SW 1271 (cell line): Measurements from ENCODE around the gene SUOX.
"Not testable (repeated sequence)": the region's sequence is repeated elsewhere in the genome, so short reads cannot be mapped to it uniquely, and the experiment has no call there.

Experiments used
- DNase-seq, 2 experiments: peaks; one replicate each; lab custom pipeline; 2025; lab: John Stamatoyannopoulos, UW

SUOX gene

GRCh38 chr12:56020423-56021184, 23.5 kb downstream of the SUOX start, which contains the start of gene IKZF4:
IKZF4 (plus strand) TSS chr12:56021043; CDS start chr12:56021494, 451 bp downstream.
- DNase-seq: no peak

- no peak for DNase-seq
Observed at GRCh38 chr12:56021889-56022497, 24.9 kb downstream of the SUOX start.

GRCh38 chr12:56028511-56029165, 31.6 kb downstream of the SUOX start:
- DNase-seq: no peak

- DNase-seq: no peak
Observed at GRCh38 chr12:56029166-56029519, 32.1 kb downstream of the SUOX start.

- peak; percentile 11 to 48 for DNase-seq
Observed at GRCh38 chr12:56029666-56030293, 32.7 kb downstream of the SUOX start.

GRCh38 chr12:56031987-56032386, 34.9 kb downstream of the SUOX start:
- DNase-seq: no peak

GRCh38 chr12:56034586-56035332, 37.7 kb downstream of the SUOX start:
- no peak for DNase-seq

- DNase-seq: no peak
Observed at GRCh38 chr12:56037161-56037560, 40.1 kb downstream of the SUOX start.

GRCh38 chr12:56038022-56038655, 41.1 kb downstream of the SUOX start:
- DNase-seq: no peak

GRCh38 chr12:56040151-56040550, 43.1 kb downstream of the SUOX start:
- no peak for DNase-seq

GRCh38 chr12:56040963-56041551, 44.0 kb downstream of the SUOX start:
- no peak for DNase-seq

GRCh38 chr12:56041552-56042429, 44.7 kb downstream of the SUOX start, which contains the start of gene RPS26:
RPS26 (plus strand) TSS chr12:56041918; CDS start chr12:56042167, 249 bp downstream.
- DNase-seq: peak; percentile 98 to 99

GRCh38 chr12:56042430-56042813, 45.3 kb downstream of the SUOX start:
- not testable (repeated sequence) for DNase-seq

GRCh38 chr12:56042843-56043242, 45.8 kb downstream of the SUOX start:
- DNase-seq: no peak

- no peak for DNase-seq
Observed at GRCh38 chr12:56046027-56046780, 49.1 kb downstream of the SUOX start.

- no peak for DNase-seq
Observed at GRCh38 chr12:56053407-56053893, 56.4 kb downstream of the SUOX start.
